B cell (primary cell): ENCODE data around the gene LIN54. TPM values are rescaled to one million over a fixed set of nuclear protein-coding genes. Genes with fewer than 3 reads are reported as not detected.

Experiments used
- ATAC-seq: fragments of 200-7000 bp; cut with Tn5 transposase; one replicate; pipeline ENCODE4 v1.10.0; 2021; ENCODE audit warnings: low read depth, mild to moderate bottlenecking, moderate number of reproducible peaks, moderate library complexity
- CTCF ChIA-PET: fragments of 350-600 bp; sonication (Branson Sonifier 250); formaldehyde crosslinking; loops from one replicate; lab custom pipeline; 2021; ENCODE audit warnings: antibody characterized with exemption, inconsistent platforms; lab: Charles Lee
- POLR2A ChIA-PET: fragments of 350-600 bp; sonication (Branson Sonifier 250); formaldehyde crosslinking; loops from one replicate; lab custom pipeline; 2021; ENCODE audit warnings: antibody characterized with exemption; lab: Charles Lee
- DNase-seq: peaks from one replicate; pipeline ENCODE4 v3.0.0; 2013
- H2AFZ ChIP-seq: 2 replicates; pipeline ENCODE4 v1.6.1; 2012; ENCODE audit warnings: mild to moderate bottlenecking, low read depth, low read length; ENCODE audit not compliant: insufficient read depth, poor library complexity, severe bottlenecking
- H3K27ac ChIP-seq, 2 donors: 1 replicate in 1 of 2; 2 replicates in 1 of 2; pipeline ENCODE4 v1.5.1; 2012 to 2013; ENCODE audit warnings: low read length in 2 of 2, mild to moderate bottlenecking in 2 of 2, moderate library complexity in 1 of 2
- H3K27me3 ChIP-seq, 4 experiments: fragments of 200-600 bp in 1 of 4; sonication (generic) in 1 of 4; replicated peaks in 1 of 4; 1 replicate in 2 of 4; 2 replicates in 2 of 4; pipeline versions ENCODE4 v1.6.1 to v1.7.0; 2013 to 2016; ENCODE audit warnings: low read length in 3 of 4, mild to moderate bottlenecking in 2 of 4, mixed read lengths in 1 of 4, moderate library complexity in 1 of 4; ENCODE audit not compliant: insufficient read depth in 4 of 4, control insufficient read depth in 3 of 4; ENCODE audit errors: control extremely low read depth in 1 of 4
- H3K36me3 ChIP-seq, 2 experiments: replicated peaks in 1 of 2; 1 replicate in 1 of 2; 2 replicates in 1 of 2; pipeline versions ENCODE4 v1.6.1 to v1.7.1; 2013; ENCODE audit warnings: low read length in 1 of 2; ENCODE audit not compliant: insufficient read depth in 2 of 2, control insufficient read depth in 1 of 2; ENCODE audit errors: control extremely low read depth in 1 of 2, extremely low read depth in 1 of 2
- H3K4me1 ChIP-seq, 2 donors: fragments of 200-600 bp in 1 of 2; sonication (generic) in 1 of 2; 1 replicate in 1 of 2; 2 replicates in 1 of 2; pipeline versions ENCODE4 v1.5.1 to v1.6.1; 2013 to 2017; ENCODE audit warnings: low read length in 2 of 2; ENCODE audit not compliant: control insufficient read depth in 2 of 2, insufficient read depth in 2 of 2
- H3K4me2 ChIP-seq: replicated peaks from 2 replicates; pipeline ENCODE3; 2012; ENCODE audit warnings: mild to moderate bottlenecking, low read depth, low read length; ENCODE audit not compliant: poor library complexity, severe bottlenecking
- H3K4me3 ChIP-seq, 5 experiments: fragments of 200-600 bp in 1 of 5; sonication (generic) in 1 of 5; 1 replicate in 3 of 5; 2 replicates in 2 of 5; pipeline versions ENCODE4 v1.5.1 to v1.7.0; 2011 to 2016; ENCODE audit warnings: low read length in 4 of 5, mild to moderate bottlenecking in 4 of 5, low read depth in 2 of 5, control low read depth in 1 of 5, moderate library complexity in 1 of 5; ENCODE audit not compliant: insufficient read depth in 1 of 5; ENCODE audit errors: control extremely low read depth in 1 of 5, extremely low read depth in 1 of 5
- H3K79me2 ChIP-seq: fragments of 200-600 bp; sonication (generic); one replicate; pipeline ENCODE4 v1.6.0; 2016; ENCODE audit warnings: low read length; ENCODE audit not compliant: control insufficient read depth, insufficient read depth
- H3K9ac ChIP-seq: fragments of 200-600 bp; sonication (generic); 2 replicates; pipeline ENCODE4 v1.6.1; 2017; ENCODE audit warnings: mild to moderate bottlenecking, low read length, moderate library complexity
- H3K9me3 ChIP-seq, 3 donors: one replicate each; pipeline versions ENCODE4 v1.6.1 to v1.7.1; 2013; ENCODE audit warnings: low read length in 2 of 3; ENCODE audit not compliant: control insufficient read depth in 2 of 3, insufficient read depth in 1 of 3; ENCODE audit errors: control extremely low read depth in 1 of 3
- H4K20me1 ChIP-seq: 2 replicates; pipeline ENCODE4 v1.6.0; 2012; ENCODE audit warnings: mild to moderate bottlenecking, low read length; ENCODE audit not compliant: insufficient read depth, control insufficient read depth, poor library complexity, severe bottlenecking
- H3K27ac Mint-ChIP-seq: one replicate; pipeline ENCODE4 v1.8.0; 2021; ENCODE audit warnings: mixed read lengths
- H3K27me3 Mint-ChIP-seq: one replicate; pipeline ENCODE4 v1.8.0; 2021; ENCODE audit warnings: mixed read lengths
- H3K4me1 Mint-ChIP-seq: one replicate; pipeline ENCODE4 v1.8.0; 2021; ENCODE audit warnings: mixed read lengths
- H3K4me3 Mint-ChIP-seq: one replicate; pipeline ENCODE4 v1.8.0; 2021; ENCODE audit warnings: mixed read lengths
- H3K9me3 Mint-ChIP-seq: one replicate; pipeline ENCODE4 v1.8.0; 2022; ENCODE audit warnings: mixed read lengths; ENCODE audit not compliant: insufficient read depth
- EZH2 ChIP-seq: IDR thresholded peaks from 2 replicates; pipeline ENCODE4 v1.6.1; 2012; ENCODE audit warnings: borderline replicate concordance, low read depth, mild to moderate bottlenecking, moderate library complexity, low read length; ENCODE audit not compliant: insufficient read depth, poor library complexity, severe bottlenecking
- WGBS: methylation state at CpG from one replicate; pipeline ENCODE4 v1.1.5; 2013; ENCODE audit warnings: missing lambda C conversion rate; ENCODE audit not compliant: insufficient coverage; 5-methylcytosine and 5-hydroxymethylcytosine counted together
- intact Hi-C: fragments of 100-400 bp; cut with micrococcal nuclease; formaldehyde crosslinking; loops from one replicate; pipeline ENCODE4 v1.10.0; 2022
- polyA plus RNA-seq: library from polyadenylated mRNA; depleted of rRNA; stranded (reverse); fragments of >200 nt; gene quantifications from 2 replicates; pipeline ENCODE4 v1.2.3, GENCODE V29; 2012
- total RNA-seq, 2 donors: library from RNA; stranded (reverse); fragments of 120-200 nt in 1 of 2; gene quantifications; 1 replicate in 1 of 2; 2 replicates in 1 of 2; pipeline versions ENCODE4 v1.2.3 to v1.2.4, GENCODE V29; 2013 to 2022
- TF ChIP-seq, protein P1 (sequence below): fragments of 200-600 bp; IDR thresholded peaks from one replicate; pipeline ENCODE4 v1.8.0; 2022; ENCODE audit warnings: antibody characterized with exemption, mild to moderate bottlenecking

LIN54 gene
- total and polyA plus RNA-seq, 2 donors (not counting 1 experiment from before 2014, with no cell fraction given): 3.8 to 19.2 TPM

DNA sequence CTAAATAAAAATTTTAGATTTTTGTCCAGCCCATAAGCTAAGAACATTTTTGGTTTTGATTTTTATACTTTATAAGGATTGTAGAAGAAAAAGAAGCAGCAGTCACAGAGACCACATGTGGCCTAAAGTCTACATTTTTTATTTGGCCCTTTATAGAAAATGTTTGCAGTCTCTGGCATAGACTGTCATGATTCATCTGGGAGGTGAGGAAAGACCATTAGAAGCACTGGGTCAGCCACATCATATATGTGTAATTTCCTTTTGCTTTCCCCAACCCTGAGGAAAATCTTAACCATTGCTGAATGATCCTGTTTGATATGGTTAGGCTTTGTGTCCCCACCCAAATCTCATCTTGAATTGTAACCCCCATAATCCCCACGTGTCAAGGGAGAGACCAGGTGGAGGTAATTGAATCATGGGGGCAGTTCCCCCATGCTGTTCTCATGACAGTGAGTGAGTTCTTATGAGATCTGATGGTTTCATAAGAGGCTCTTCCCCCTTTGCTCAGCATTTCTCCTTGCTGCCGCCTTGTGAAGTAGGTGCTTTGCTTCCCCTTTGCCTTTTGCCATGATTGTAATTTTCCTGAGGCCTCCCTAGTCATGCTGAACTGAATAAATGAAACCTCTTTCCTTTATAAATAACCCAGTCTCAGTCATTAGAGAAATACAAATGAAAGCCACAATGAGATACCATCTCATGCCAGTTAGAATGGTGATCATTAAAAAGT lies 12.3 kb upstream of the LIN54 start:
- no peak overlapping the region for H2AFZ ChIP-seq
- no peaks in the 10 kb centered on the region for H3K27me3 ChIP-seq
- H3K79me2 ChIP-seq: no peaks in the 10 kb centered on the region
- no peaks in the 10 kb centered on the region for H3K27me3 Mint-ChIP-seq
- DNase-seq: no peak
- no peak overlapping the region for H3K4me2 ChIP-seq
- no peak overlapping the region for H3K4me3 ChIP-seq
- H3K27ac Mint-ChIP-seq: no peak overlapping the region
- intact Hi-C loops: no loop called here
- peaks cover 0 to 20% (median 2%) of the 10 kb centered on the region in 3 donors for H3K9me3 ChIP-seq
- no peak for ATAC-seq
- no peak overlapping the region for H3K4me3 Mint-ChIP-seq
- POLR2A ChIA-PET: no interaction called here
- TF ChIP-seq, protein P1, sequence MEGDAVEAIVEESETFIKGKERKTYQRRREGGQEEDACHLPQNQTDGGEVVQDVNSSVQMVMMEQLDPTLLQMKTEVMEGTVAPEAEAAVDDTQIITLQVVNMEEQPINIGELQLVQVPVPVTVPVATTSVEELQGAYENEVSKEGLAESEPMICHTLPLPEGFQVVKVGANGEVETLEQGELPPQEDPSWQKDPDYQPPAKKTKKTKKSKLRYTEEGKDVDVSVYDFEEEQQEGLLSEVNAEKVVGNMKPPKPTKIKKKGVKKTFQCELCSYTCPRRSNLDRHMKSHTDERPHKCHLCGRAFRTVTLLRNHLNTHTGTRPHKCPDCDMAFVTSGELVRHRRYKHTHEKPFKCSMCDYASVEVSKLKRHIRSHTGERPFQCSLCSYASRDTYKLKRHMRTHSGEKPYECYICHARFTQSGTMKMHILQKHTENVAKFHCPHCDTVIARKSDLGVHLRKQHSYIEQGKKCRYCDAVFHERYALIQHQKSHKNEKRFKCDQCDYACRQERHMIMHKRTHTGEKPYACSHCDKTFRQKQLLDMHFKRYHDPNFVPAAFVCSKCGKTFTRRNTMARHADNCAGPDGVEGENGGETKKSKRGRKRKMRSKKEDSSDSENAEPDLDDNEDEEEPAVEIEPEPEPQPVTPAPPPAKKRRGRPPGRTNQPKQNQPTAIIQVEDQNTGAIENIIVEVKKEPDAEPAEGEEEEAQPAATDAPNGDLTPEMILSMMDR: no peak
- TF ChIP-seq EZH2: no peak
- H3K9ac ChIP-seq: no peak overlapping the region
- H4K20me1 ChIP-seq: no peaks in the 10 kb centered on the region
- no peaks in the 10 kb centered on the region for H3K9me3 Mint-ChIP-seq
- H3K4me1 ChIP-seq: peaks cover 8 to 10% of the 10 kb centered on the region in 2 donors
- no peaks in the 10 kb centered on the region for H3K36me3 ChIP-seq
- WGBS: no CpG with 5 or more reads among the region's 2 CpGs
- H3K27ac ChIP-seq: no peak overlapping the region
- peaks cover 9% of the 10 kb centered on the region for H3K4me1 Mint-ChIP-seq
- CTCF ChIA-PET: no interaction called here

- H3K36me3 ChIP-seq: no peaks in the 10 kb centered on the region
- no peak overlapping the region for H3K4me3 ChIP-seq
- POLR2A ChIA-PET: no interaction called here
- H3K9ac ChIP-seq: no peak overlapping the region
- H3K9me3 ChIP-seq: peaks cover 0 to 6% (median 2%) of the 10 kb centered on the region in 3 donors
- Mint-ChIP-seq H3K27ac (no peak overlapping the region), H3K4me3 (no peak overlapping the region), H3K9me3 (no peaks in the 10 kb centered on the region), H3K4me1 (no peaks in the 10 kb centered on the region), H3K27me3 (no peaks in the 10 kb centered on the region)
- no peak for DNase-seq
- H2AFZ ChIP-seq: no peak overlapping the region
- no peaks in the 10 kb centered on the region for H3K4me1 ChIP-seq
- intact Hi-C loops: loop anchor here (10.0 kb wide), 1 partner anchor 735 kb away; no protein-coding TSS in a partner anchor
- no peaks in the 10 kb centered on the region for H3K27me3 ChIP-seq
- CTCF ChIA-PET: interaction anchor here (0.7 kb wide), 1 partner anchor 277 kb away, joined by 4 read pairs; no protein-coding TSS in a partner anchor
- no peak overlapping the region for H3K27ac ChIP-seq
- H3K4me2 ChIP-seq: no peak overlapping the region
- H3K79me2 ChIP-seq: no peaks in the 10 kb centered on the region
- H4K20me1 ChIP-seq: no peaks in the 10 kb centered on the region
- TF ChIP-seq, protein P1: no peak
- no peak for TF ChIP-seq EZH2
- no CpG with 5 or more reads among the region's 3 CpGs for WGBS
- ATAC-seq: no peak
These were observed 9.3 kb upstream of the LIN54 start for GRCh38 chr4:83019794-83020494.
